HG02970 (cell line): ENCODE results near the gene SDK1.

Source experiments
- ATAC-seq: cut with Tn5 transposase; IDR thresholded peaks from one replicate; pipeline ENCODE4 v1.9.1; 2021; ENCODE audit warnings: mild to moderate bottlenecking, moderate library complexity, moderate number of reproducible peaks; ENCODE audit not compliant: unreplicated experiment, low FRiP score

The SDK1 gene, protein sequence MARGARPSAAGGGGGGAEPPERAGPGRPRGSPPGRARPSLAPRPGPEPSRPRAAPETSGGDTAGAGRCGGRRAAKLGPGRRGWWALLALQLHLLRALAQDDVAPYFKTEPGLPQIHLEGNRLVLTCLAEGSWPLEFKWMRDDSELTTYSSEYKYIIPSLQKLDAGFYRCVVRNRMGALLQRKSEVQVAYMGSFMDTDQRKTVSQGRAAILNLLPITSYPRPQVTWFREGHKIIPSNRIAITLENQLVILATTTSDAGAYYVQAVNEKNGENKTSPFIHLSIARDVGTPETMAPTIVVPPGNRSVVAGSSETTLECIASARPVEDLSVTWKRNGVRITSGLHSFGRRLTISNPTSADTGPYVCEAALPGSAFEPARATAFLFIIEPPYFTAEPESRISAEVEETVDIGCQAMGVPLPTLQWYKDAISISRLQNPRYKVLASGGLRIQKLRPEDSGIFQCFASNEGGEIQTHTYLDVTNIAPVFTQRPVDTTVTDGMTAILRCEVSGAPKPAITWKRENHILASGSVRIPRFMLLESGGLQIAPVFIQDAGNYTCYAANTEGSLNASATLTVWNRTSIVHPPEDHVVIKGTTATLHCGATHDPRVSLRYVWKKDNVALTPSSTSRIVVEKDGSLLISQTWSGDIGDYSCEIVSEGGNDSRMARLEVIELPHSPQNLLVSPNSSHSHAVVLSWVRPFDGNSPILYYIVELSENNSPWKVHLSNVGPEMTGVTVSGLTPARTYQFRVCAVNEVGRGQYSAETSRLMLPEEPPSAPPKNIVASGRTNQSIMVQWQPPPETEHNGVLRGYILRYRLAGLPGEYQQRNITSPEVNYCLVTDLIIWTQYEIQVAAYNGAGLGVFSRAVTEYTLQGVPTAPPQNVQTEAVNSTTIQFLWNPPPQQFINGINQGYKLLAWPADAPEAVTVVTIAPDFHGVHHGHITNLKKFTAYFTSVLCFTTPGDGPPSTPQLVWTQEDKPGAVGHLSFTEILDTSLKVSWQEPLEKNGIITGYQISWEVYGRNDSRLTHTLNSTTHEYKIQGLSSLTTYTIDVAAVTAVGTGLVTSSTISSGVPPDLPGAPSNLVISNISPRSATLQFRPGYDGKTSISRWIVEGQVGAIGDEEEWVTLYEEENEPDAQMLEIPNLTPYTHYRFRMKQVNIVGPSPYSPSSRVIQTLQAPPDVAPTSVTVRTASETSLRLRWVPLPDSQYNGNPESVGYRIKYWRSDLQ (N-terminal part only)

DNA sequence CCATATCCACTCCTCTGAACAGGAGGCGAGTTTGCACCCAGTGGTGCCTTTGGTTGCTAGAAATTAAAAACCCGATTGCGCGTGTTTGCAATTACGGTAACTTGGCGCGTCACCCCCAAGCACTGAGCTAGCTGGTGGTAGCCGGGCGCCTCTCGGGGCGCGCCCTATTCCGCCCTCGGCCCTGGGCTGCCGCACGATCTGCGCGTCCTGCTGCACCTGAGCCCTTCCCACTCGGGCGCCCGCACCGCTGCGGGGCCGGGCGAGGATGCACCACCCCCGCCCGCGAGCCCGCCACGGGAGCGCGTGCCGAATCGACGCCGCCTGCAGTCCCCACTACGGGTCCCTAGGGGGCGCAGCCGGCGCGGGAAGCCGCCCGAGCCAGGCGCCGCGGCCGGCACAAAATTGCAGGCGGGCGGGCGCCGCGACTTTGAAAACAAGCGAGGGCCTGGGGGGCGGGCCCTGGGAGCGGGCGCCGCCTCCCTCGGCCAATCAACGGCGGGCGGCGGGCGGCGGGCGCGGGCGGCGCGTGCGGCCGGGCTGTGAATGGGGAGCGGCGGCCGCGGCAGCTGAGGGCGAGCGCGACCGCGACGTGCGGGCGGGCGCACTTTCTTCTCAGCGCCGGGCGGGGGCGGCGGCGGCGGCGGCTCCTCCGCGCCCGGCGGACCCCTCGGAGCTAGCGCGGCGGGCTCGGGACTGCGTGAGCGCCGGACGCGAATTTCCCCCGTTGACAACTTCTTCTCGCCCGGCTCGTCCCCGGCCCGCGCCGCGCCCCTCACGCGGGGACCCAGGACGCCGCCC lies at the start of gene SDK1:
SDK1 (plus strand) TSS at position 602 of the 798 bp plus-strand sequence. CDS start 335 bp downstream, outside the sequence.
- peak; percentile 94 for ATAC-seq

DNA sequence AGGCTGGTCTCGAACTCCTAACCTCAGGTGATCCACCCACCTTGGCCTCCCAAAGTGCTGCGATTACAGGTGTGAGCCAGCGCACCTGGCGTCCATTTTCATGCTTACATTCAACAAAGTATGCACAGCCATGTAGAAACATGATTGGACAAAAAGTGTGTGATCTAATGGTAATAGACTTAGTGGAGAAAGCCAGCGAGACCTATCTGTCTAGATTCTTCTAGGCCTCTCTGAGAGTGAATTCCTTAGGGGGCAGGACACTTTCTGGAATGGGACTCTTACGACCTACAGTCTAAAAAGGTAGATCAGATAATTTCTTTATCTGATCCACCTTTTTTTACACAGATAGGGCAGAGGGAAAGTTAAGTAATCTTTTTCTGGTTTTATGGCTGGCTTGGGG lies 46.3 kb upstream of the SDK1 start:
- ATAC-seq = no peak

DNA sequence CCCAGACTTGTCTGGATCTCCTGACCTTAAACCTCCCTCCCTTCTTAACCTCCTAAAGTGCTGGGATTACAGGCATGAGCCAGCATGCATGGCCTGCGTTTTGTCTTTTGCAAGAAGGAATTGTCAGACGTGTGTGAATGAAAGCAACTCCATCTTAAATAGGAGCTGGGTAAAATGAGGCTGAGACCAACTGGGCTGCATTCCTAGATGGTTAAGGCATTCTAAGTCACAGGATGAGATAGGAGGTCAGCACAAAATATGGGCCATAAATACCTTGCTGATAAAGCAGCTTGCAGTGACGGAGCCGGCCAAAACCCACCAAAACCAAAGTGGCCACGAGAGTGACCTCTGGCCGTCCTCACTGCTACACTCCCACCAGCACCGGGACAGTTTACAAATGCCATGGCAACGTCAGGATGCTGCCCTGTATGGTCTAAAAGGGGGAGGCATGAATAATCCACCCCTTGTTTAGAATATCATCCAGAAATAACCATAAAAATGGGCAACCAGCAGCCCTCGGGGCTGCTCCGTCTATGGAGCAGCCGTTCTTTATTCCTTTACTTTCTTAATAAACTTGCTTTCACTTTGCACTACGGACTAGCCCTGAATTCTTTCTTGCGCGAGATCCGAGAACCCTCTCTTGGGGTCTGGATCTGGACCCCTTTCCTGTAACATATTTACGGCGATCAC lies 41.2 kb upstream of the SDK1 start:
- ATAC-seq = no peak

DNA sequence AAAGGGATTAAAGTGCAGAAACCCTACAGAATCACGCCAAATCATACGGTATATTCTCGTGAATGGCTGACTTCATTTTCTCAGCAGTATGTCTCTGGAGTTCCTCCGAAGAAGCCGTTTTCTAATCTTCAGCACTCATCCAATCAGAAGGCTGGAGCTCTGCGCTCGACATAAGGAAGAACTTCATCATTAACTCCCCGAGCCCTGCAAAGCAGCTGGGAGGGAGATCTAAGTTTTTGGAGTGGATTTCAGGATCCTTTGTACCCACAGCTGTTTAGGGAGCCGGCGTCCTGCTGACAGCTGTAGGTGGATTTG lies 40.7 kb upstream of the SDK1 start:
- no peak for ATAC-seq

DNA sequence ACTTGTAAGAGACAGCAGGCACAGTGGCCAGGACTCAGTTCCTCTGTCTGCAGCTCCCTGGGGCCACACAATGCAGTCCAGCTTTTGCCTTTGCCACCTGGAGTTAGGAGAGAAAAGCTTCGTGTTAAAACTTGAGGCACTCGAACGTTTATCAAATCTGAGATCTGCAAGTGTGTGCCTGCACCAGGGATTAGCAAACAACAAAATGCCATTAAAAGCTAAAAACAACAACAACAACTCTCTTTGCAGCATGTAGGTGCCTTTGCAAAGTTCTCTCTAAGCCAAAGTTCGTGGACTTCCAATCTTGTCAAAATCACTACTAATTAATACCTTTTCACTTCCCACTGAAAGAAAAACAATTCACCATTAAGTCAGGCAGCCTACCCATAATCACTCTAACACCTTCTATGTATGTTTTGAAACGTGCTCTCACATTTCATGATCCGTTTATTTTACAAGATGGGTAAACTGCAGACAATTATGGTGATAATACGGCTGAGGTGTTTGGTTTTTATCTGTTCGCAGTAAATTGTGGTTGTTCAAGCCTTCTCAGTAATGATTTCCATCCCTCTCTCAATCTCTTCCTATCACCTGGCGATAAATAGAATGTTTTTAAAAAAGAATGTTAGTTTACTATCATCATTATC lies 36.2 kb upstream of the SDK1 start:
- no peak for ATAC-seq

DNA sequence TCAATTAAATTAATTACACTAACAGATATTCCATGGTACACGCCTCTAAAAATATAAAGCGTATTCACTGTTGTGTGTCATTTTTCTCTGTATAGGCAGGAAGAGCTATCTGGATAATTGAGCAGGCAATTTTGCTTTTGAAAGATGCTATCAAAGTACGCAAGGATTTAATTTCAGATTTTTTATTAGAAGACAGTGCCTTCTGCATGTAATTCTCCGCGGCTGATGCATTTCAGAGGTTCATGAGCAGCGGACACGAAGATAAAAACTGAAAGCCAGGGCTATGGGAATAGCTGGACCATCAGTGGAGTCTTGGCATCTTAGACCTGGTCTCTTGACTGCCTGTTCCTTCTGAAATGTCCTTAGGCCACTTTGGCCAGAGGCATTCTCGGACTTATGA lies 35.7 kb upstream of the SDK1 start:
- ATAC-seq = no peak

DNA sequence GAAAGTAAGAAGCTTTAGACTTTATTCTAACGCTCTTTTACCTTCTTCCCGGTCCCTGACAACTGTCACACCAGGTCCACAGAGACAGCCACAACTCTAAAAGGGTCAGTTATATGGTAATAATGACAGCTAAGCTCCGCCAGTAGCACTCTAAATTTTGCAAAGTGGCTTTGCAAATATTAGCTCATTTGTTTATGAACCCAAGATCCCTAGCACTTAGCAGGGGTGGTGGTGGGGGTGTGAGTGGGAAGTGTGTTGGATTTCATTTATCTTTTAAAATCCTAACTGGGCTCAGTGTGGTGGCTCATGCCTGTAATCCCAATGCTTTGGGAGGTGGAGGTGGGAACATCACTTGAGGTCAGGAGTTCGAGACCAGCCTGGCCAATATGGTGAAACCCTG lies 34.8 kb upstream of the SDK1 start:
- no peak for ATAC-seq

DNA sequence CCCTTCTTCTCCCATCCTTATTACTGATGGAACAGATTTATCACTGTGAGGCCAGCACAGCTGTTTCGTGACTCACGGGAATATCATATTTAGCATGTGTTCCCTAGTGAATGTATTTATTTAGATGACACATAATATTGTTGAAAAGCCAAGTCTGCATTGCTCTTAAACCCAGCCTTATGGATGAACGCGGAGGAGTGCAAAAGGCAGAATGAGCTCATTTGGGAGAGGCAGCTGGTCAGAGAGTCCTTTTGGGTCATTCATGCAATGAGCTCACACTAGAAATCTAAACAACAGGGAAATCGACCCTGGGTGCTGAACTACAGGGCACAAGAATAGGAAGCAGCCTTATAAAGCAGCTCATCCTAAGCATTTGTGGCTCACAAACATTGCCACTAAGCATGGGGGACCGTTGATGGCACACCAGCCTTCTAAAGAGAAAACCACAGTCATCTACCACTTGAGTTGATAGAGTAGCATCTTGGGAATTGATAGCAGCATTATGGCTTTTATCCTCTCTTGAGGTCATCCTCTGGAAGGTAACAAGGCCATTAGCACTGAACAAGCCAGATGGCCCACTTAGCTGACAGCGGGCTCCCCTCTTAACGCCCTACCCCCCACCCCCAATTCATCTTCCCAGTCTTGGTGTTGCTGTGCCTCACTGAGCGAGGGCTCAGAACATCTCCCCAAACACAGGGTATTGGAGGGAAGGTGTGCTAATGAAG lies 32.9 kb upstream of the SDK1 start:
- no peak for ATAC-seq

DNA sequence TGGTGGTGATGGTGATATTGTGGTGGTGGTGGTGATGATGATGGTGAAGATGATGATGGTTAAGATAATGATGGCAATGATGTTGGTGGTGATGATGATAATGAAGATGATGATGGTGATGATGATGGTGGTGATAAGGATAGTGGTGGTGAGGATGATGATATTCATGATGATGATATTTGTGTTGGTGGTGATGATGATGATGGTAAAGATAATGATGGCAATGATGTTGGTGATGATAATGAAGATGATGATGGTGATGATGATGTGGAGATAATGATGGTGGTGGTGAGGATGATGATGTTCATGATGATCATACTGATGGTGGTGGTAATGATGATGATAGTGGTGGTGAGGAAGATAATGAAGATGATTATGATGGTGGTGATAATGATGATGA lies 30.7 kb upstream of the SDK1 start:
- no peak for ATAC-seq

DNA sequence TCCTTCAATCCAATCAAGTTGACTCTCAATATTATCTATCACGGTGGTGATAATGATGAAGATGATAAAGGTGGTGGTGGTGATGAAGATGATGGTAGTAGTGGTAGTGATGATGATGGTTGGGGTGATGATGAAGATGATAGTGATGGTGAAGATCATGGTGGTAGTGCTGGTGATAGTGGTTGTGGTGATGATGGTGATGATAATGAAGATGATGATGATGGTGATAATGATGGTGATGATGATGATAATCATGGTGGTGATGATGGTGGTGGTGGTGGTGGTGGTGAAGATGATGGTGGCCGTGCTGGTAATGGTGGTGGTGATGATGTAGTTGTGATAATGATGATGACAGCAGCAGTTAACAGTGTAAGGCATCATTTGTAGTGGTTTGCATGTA lies 29.8 kb upstream of the SDK1 start:
- no peak for ATAC-seq

DNA sequence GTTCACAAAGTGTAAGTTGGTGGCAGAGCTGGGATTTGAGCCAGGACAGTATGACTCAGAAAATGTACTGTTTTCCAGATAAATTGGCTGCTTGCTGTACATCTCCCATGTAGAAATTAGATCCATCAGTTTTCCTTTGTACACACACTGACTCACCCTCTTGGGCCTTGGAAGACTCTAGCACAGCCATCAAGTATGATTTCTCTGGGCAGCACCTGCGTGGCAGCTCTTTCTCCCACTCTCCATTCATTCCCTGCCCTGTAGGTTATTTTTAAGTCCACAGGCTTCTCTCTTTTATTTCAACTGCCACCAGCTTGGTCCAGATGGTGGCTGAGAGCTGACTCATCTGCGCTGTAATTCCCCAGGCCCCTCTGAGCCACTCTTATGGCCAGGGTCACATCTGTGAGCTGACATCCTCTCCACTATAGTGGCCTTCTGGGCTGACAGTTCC lies 28.3 kb upstream of the SDK1 start:
- ATAC-seq = no peak

DNA sequence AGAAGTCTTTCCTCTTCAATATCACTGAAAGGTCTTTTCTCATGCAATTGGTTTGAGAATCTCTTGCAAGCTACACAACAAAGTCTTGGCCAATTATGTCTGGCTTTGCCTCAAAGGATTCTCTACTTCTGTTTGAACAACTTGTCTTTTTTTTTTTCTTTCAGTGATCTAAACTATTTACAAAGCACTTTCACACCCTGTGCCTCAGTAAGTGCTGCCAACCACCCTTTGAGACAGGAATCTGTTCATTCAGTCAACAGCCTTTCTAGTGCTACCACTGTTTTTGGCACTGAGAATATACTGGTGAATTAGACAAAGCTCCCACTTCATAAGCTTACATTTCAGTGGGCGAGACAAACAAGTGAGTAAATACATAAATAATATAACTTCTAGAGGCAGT lies 26.9 kb upstream of the SDK1 start:
- ATAC-seq = no peak

DNA sequence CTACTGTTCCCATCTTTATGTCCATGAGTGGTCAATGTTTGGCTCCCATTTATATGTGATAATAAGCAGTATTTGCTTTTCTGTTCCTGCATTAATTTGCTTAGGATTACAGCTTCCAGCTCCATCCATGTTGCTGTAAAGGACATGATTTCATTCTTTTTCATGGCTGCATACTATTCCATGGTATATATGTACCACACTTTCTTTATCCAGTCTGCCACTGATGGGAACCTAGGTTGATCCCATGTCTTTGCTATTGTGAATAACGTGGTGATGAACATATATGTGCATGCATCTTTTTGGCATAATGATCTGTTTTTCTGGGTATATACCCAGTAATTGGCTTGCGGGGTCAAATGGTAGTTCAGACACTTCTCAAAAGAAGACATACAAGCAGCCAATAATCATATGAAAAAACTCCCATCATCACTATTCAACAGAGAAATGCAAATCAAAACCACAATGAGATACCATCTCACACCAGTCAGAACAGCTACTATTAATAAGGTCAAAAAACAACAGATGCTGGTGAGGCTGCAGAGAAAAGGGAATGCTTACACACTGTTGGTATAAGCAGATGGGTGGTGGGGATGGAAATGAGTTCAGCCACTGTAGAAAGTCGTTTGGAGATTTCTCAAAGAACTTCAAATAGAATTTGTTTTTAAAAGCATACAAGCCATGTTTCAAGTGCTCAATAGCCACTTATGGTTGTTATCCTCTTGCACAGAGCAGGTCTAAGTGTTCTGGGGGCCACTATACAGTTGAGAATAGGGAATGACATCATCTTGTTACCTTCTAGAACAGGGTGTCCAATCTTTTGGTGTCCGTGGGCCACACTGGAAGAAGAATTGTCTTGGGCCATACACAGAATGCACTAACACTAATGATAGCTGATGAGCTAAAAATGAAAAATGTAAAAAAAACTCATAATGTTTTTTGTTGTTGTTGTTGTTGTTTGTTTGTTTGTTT lies 23.2 kb upstream of the SDK1 start:
- ATAC-seq = no peak

DNA sequence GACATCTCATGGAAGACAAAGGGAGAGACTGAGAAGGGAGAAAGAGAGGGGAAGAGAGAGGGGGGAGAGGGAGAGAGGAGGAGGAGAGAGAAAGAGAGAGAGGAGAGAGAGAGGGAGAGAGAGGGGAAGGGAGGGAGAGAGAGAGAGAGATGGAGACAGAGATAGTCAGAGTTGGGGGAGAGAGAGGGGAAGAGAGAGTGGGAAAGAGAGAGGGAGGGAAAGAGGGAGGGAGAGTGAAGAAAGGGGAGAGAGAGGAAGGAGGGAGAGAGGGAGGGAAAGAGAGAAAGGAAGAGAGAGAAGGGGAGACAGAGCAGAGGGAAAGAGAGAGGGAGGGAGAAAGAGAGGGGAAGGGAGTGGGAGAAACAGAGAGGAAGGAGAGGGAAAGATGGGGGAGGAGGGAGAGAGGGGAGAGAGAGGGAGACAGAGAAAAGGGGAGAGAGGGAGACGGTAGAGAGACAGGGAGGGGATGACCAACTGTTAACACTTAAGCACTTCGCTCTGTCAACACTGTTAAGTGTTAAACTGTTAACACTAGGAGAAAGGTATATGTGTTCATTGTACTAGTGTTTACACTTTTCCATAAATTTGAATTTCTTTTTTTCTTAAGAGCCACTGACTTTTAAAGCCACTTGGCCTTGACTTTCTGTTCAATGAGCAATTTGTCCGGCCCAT lies 21.8 kb upstream of the SDK1 start:
- ATAC-seq = no peak

DNA sequence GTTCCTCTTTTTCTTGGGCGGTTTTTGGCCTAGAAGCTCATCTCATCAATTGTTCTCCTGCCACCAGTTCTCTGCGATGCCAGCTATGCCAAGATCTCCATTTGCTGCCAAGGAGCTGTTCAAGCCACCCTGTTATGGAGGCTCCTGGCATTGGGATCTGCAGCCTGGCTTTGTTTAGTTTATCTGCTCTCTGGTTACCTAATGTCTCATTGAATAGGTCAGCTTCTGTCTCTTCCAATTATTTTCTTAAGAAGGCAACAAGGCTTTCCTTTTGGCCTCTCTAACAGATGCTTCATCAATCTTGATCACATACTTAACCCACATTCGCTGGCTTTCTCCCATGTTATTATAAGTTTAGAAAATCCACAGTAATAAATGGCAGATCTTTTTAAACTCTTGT lies 20.6 kb upstream of the SDK1 start:
- ATAC-seq = no peak

DNA sequence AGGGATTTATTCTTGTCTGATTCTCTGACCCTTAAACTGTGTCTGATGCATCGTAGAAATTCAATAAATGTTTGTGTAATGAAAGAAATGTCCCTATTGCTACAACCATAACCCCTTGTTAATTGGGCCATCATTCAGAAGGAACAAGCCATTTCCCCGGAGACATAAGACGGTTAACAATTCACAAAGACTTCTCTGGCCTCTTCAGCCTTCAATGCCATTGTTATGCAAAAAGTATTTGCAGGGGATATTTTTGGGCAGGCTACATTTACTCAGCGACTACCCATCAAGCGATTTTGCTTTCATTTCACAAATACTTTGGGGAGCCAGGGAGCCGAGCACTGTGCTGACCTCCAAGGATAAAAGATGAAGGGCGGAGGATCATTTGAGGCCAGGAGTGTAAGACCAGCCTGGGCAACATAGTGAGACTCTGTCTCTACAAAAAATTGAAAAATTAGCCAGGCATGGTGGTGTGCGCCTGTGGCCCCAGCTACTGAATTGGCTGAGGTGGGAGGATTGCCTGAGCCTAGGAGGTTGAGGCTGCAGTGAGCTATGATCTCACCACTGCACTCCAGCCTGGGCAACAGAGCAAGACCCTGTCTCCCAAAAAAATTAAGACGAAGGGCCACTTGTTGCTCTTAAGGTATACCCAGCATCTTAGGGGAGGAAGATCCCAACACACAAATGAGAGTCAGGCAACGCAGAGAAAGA lies 20.0 kb upstream of the SDK1 start:
- no peak for ATAC-seq
